ENCODE results near the gene NPAS2.

- no peak for TF ChIP-seq CTCF (IDR thresholded peaks at IDR 0.05)
- TF ChIP-seq POLR2A (IDR thresholded peaks at IDR 0.05), result no peak
Observed at GRCh38 chr2:100861340-100861739, 41.4 kb downstream of the NPAS2 start.
